H1 (cell line): ENCODE measurements around the gene PLB1.

Source experiments
- BACH1 ChIP-seq: IDR thresholded peaks from 2 replicates; pipeline ENCODE4 v1.6.1; 2012; ENCODE audit warnings: low read length, improper control_type of control experiment
- CHD7 ChIP-seq: fragments of 300-600 bp; sonication (generic); IDR thresholded peaks from 2 replicates; pipeline ENCODE4 v1.7.1; 2012; ENCODE audit warnings: low read length, moderate library complexity, mild to moderate bottlenecking, inconsistent platforms; ENCODE audit not compliant: insufficient replicate concordance
- CTCF ChIP-seq, 3 experiments: IDR thresholded peaks; 1 replicate in 2 of 3; 2 replicates in 1 of 3; pipeline versions ENCODE4 v1.5.1 to v1.6.1; 2011; ENCODE audit warnings: low read length in 3 of 3, mild to moderate bottlenecking in 3 of 3, inconsistent platforms in 2 of 3, low read depth in 1 of 3, moderate library complexity in 1 of 3; ENCODE audit not compliant: insufficient read depth in 1 of 3; ENCODE audit errors: control extremely low read depth in 1 of 3
- EZH2 ChIP-seq: fragments of 200-600 bp; sonication (generic); IDR thresholded peaks from 2 replicates; pipeline ENCODE4 v1.7.1; 2012; ENCODE audit warnings: low read depth, mild to moderate bottlenecking, moderate library complexity, low read length, inconsistent platforms; ENCODE audit not compliant: severe bottlenecking
- KDM1A ChIP-seq: fragments of 200-600, 300-600 bp; sonication (generic); IDR thresholded peaks from 2 replicates; pipeline ENCODE4 v1.7.1; 2016; ENCODE audit warnings: mild to moderate bottlenecking, low read length, borderline replicate concordance
- POLR2A ChIP-seq, 2 experiments: IDR thresholded peaks; 1 replicate in 1 of 2; 2 replicates in 1 of 2; pipeline ENCODE4 v1.6.1; 2011; ENCODE audit warnings: low read depth in 2 of 2, low read length in 2 of 2, mild to moderate bottlenecking in 2 of 2; ENCODE audit errors: control extremely low read depth in 1 of 2
- RBBP5 ChIP-seq: IDR thresholded peaks from 2 replicates; pipeline ENCODE4 v1.7.1; 2012; ENCODE audit warnings: low read depth, mild to moderate bottlenecking, inconsistent platforms, low read length, moderate library complexity, borderline replicate concordance
- RFX5 ChIP-seq: IDR thresholded peaks from 2 replicates; pipeline ENCODE4 v1.6.1; 2011; ENCODE audit warnings: low read depth, low read length, improper control_type of control experiment, borderline replicate concordance
- YY1 ChIP-seq: IDR thresholded peaks from 2 replicates; pipeline ENCODE4 v1.6.1; 2011; ENCODE audit warnings: low read depth, mild to moderate bottlenecking, low read length
- ZNF274 ChIP-seq: IDR thresholded peaks from 2 replicates; pipeline ENCODE4 v1.7.0; 2012; ENCODE audit warnings: low read length, borderline replicate concordance; ENCODE audit errors: extremely low read depth

- TF ChIP-seq RBBP5 (no peak), CTCF (IDR thresholded peaks at IDR 0.05; ENCODE audit: control extremely low read depth in 1 of 3, insufficient read depth in 1 of 3, low read depth in 1 of 3, low read length in 3 of 3) (no peak), YY1 (no peak), RFX5 (no peak), KDM1A (no peak), CHD7 (no peak), EZH2 (no peak), BACH1 (no peak), POLR2A (IDR thresholded peaks at IDR 0.05; ENCODE audit: control extremely low read depth in 1 of 2, low read depth in 2 of 2, low read length in 2 of 2) (no peak), ZNF274 (no peak)
These were observed 72.2 kb downstream of the PLB1 start for GRCh38 chr2:28568036-28568435.
